Measurements from ENCODE around the gene PPP1CA.

- TF ChIP-seq POLR2AphosphoS5 (IDR thresholded peaks at IDR 0.05; ENCODE audit: low read depth, low read length) (no peak), TAF1 (IDR thresholded peaks at IDR 0.05; ENCODE audit: borderline replicate concordance, insufficient read depth, low read length) (no peak)
Observed at GRCh38 chr11:67406969-67407687, 5.5 kb upstream of the PPP1CA start.

Measured in PFSK-1 (cell line).